ENCODE measurements around the gene AOPEP. TPM values are rescaled to one million over a fixed set of nuclear protein-coding genes. Genes with fewer than 3 reads are reported as not detected.

AOPEP gene
- total RNA-seq, 6 experiments from 2014 or later: 36.6 to 110 (median 63.3) TPM

GRCh38 chr9:95058795-95059386, 332.4 kb downstream of the AOPEP start:
- no peak for ATAC-seq
- DNase-seq: no peak
- H3K36me3 ChIP-seq: peaks cover 0 to 36% (median 20%) of the 10 kb centered on the region in 4 donors
- H3K27me3 ChIP-seq: no peaks in the 10 kb centered on the region
- no peak overlapping the region for H3K4me3 ChIP-seq
- no peaks in the 10 kb centered on the region for H3K9me3 ChIP-seq
- H3K27ac ChIP-seq: no peak overlapping the region
- TF ChIP-seq CTCF (IDR thresholded peaks at IDR 0.05) (no peak), POLR2A (IDR thresholded peaks at IDR 0.05) (no peak)
- H3K4me1 ChIP-seq: peaks cover 0 to 74% (median 26%) of the 10 kb centered on the region in 4 donors
- 91% methylated on average over 6 of the region's 7 CpGs for WGBS (ENCODE audit: insufficient coverage, low coverage, low lambda C conversion rate, missing lambda C conversion rate)
- intact Hi-C loops (cut with DNase I): no loop called here

- intact Hi-C loops (cut with DNase I): no loop called here
- no peak overlapping the region for H3K27ac ChIP-seq
- no peak for TF ChIP-seq POLR2A (IDR thresholded peaks at IDR 0.05)
- TF ChIP-seq CTCF (IDR thresholded peaks at IDR 0.05): no peak
- peaks cover 0 to 75% (median 29%) of the 10 kb centered on the region in 4 donors for H3K4me1 ChIP-seq
- DNase-seq (no peak), ATAC-seq (no peak)
- WGBS (ENCODE audit: insufficient coverage, low coverage, low lambda C conversion rate, missing lambda C conversion rate): 33% methylated on average over 4 of the region's 5 CpGs
- H3K36me3 ChIP-seq: peaks cover 0 to 39% (median 21%) of the 10 kb centered on the region in 4 donors
- H3K4me3 ChIP-seq: no peak overlapping the region
- no peaks in the 10 kb centered on the region for H3K27me3 ChIP-seq
- H3K9me3 ChIP-seq: no peaks in the 10 kb centered on the region
Observed at GRCh38 chr9:95060234-95060633, 333.7 kb downstream of the AOPEP start.

- Histone ChIP-seq H3K9me3 (no peaks in the 10 kb centered on the region), H3K36me3 (peaks cover 0 to 39% (median 21%) of the 10 kb centered on the region in 4 donors), H3K27ac (no peak overlapping the region), H3K27me3 (no peaks in the 10 kb centered on the region), H3K4me1 (peaks cover 0 to 75% (median 30%) of the 10 kb centered on the region in 4 donors), H3K4me3 (no peak overlapping the region)
- intact Hi-C loops (cut with DNase I): no loop called here
- ATAC-seq (no peak), DNase-seq (no peak)
- 93% methylated on average over 2 of the region's 2 CpGs for WGBS (ENCODE audit: insufficient coverage, low coverage, low lambda C conversion rate, missing lambda C conversion rate)
- TF ChIP-seq CTCF (IDR thresholded peaks at IDR 0.05) (no peak), POLR2A (IDR thresholded peaks at IDR 0.05) (no peak)
Observed at GRCh38 chr9:95060916-95061315, 334.4 kb downstream of the AOPEP start.

GRCh38 chr9:95061916-95062595, 335.6 kb downstream of the AOPEP start:
- Histone ChIP-seq H3K4me3 (no peak overlapping the region), H3K27ac (peak overlapping the region in 2 of 3 donors; percentile 0 to 87), H3K27me3 (no peaks in the 10 kb centered on the region), H3K9me3 (no peaks in the 10 kb centered on the region), H3K4me1 (peaks cover 0 to 73% (median 28%) of the 10 kb centered on the region in 4 donors), H3K36me3 (peaks cover 0 to 47% (median 19%) of the 10 kb centered on the region in 4 donors)
- TF ChIP-seq CTCF (IDR thresholded peaks at IDR 0.05) (no peak), POLR2A (IDR thresholded peaks at IDR 0.05) (no peak)
- ATAC-seq (no peak), DNase-seq (no peak)
- intact Hi-C loops (cut with DNase I): no loop called here
- 65% methylated on average over 6 of the region's 13 CpGs for WGBS (ENCODE audit: insufficient coverage, low coverage, low lambda C conversion rate, missing lambda C conversion rate)
